Measurements from ENCODE around the gene GMDS.

Gene GMDS

GRCh38 chr6:1910621-1911407, 334.6 kb downstream of the GMDS start:
- ChIA-PET CTCF (no interaction called here), POLR2A (no interaction called here)
- Histone ChIP-seq H3K9me3 (ENCODE audit: control extremely low read depth in 1 of 5, control insufficient read depth in 4 of 5, insufficient read depth in 2 of 5, low read depth in 1 of 5, low read length in 4 of 5) (no peaks in the 10 kb centered on the region), H3K4me3 (ENCODE audit: control insufficient read depth in 1 of 7, extremely low read depth in 1 of 7, insufficient read depth in 4 of 7, low read depth in 2 of 7, low read length in 6 of 7) (no peak overlapping the region), H3K36me3 (ENCODE audit: control insufficient read depth in 4 of 4, insufficient read depth in 4 of 4, low read length in 3 of 4) (peaks cover 0 to 5% (median 3%) of the 10 kb centered on the region in 4 experiments), H3K4me1 (ENCODE audit: control extremely low read depth in 1 of 4, control insufficient read depth in 4 of 4, insufficient read depth in 4 of 4, low read length in 3 of 4) (peaks cover 3 to 20% (median 17%) of the 10 kb centered on the region in 4 experiments), H3K27ac (ENCODE audit: insufficient read depth in 1 of 2, low read depth in 1 of 2, low read length in 2 of 2, poor library complexity in 1 of 2, severe bottlenecking in 2 of 2) (no peak overlapping the region), H3K27me3 (replicated peaks in 2 of 5; ENCODE audit: control insufficient read depth in 4 of 5, insufficient read depth in 5 of 5, low read length in 4 of 5) (no peaks in the 10 kb centered on the region)
- DNase-seq = no peak
- WGBS (ENCODE audit: insufficient coverage) = 97% methylated on average over 3 of the region's 8 CpGs

GRCh38 chr6:1908784-1909183, 336.6 kb downstream of the GMDS start:
- peaks cover 0 to 5% (median 2%) of the 10 kb centered on the region in 4 experiments for H3K36me3 ChIP-seq (ENCODE audit: control insufficient read depth in 4 of 4, insufficient read depth in 4 of 4, low read length in 3 of 4)
- CTCF ChIA-PET = no interaction called here
- no peak overlapping the region for H3K4me3 ChIP-seq (ENCODE audit: control insufficient read depth in 1 of 7, extremely low read depth in 1 of 7, insufficient read depth in 4 of 7, low read depth in 2 of 7, low read length in 6 of 7)
- H3K27me3 ChIP-seq (replicated peaks in 2 of 5; ENCODE audit: control insufficient read depth in 4 of 5, insufficient read depth in 5 of 5, low read length in 4 of 5) = no peaks in the 10 kb centered on the region
- no peak overlapping the region for H3K27ac ChIP-seq (ENCODE audit: insufficient read depth in 1 of 2, low read depth in 1 of 2, low read length in 2 of 2, poor library complexity in 1 of 2, severe bottlenecking in 2 of 2)
- no peaks in the 10 kb centered on the region for H3K9me3 ChIP-seq (ENCODE audit: control extremely low read depth in 1 of 5, control insufficient read depth in 4 of 5, insufficient read depth in 2 of 5, low read depth in 1 of 5, low read length in 4 of 5)
- H3K4me1 ChIP-seq (ENCODE audit: control extremely low read depth in 1 of 4, control insufficient read depth in 4 of 4, insufficient read depth in 4 of 4, low read length in 3 of 4) = peaks cover 3 to 22% (median 18%) of the 10 kb centered on the region in 4 experiments
- 92% methylated on average over 5 of the region's 7 CpGs for WGBS (ENCODE audit: insufficient coverage)
- no peak for DNase-seq
- POLR2A ChIA-PET = no interaction called here

GRCh38 chr6:1906609-1907008, 338.8 kb downstream of the GMDS start:
- peaks cover 0 to 5% (median 2%) of the 10 kb centered on the region in 4 experiments for H3K36me3 ChIP-seq (ENCODE audit: control insufficient read depth in 4 of 4, insufficient read depth in 4 of 4, low read length in 3 of 4)
- peaks cover under 1 to 17% (median 11%) of the 10 kb centered on the region in 4 experiments for H3K4me1 ChIP-seq (ENCODE audit: control extremely low read depth in 1 of 4, control insufficient read depth in 4 of 4, insufficient read depth in 4 of 4, low read length in 3 of 4)
- H3K27ac ChIP-seq (ENCODE audit: insufficient read depth in 1 of 2, low read depth in 1 of 2, low read length in 2 of 2, poor library complexity in 1 of 2, severe bottlenecking in 2 of 2) = no peak overlapping the region
- H3K9me3 ChIP-seq (ENCODE audit: control extremely low read depth in 1 of 5, control insufficient read depth in 4 of 5, insufficient read depth in 2 of 5, low read depth in 1 of 5, low read length in 4 of 5) = no peaks in the 10 kb centered on the region
- ChIA-PET POLR2A (no interaction called here), CTCF (interaction anchor here (1.4 kb wide), 1 partner anchor 13 kb away, joined by 5 read pairs; no protein-coding TSS in a partner anchor)
- H3K27me3 ChIP-seq (replicated peaks in 2 of 5; ENCODE audit: control insufficient read depth in 4 of 5, insufficient read depth in 5 of 5, low read length in 4 of 5) = no peaks in the 10 kb centered on the region
- WGBS (ENCODE audit: insufficient coverage) = 100% methylated on average over 4 of the region's 6 CpGs
- no peak overlapping the region for H3K4me3 ChIP-seq (ENCODE audit: control insufficient read depth in 1 of 7, extremely low read depth in 1 of 7, insufficient read depth in 4 of 7, low read depth in 2 of 7, low read length in 6 of 7)
- DNase-seq = no peak

GRCh38 chr6:1906014-1906413, 339.4 kb downstream of the GMDS start:
- CTCF ChIA-PET = interaction anchor here (0.6 to 1.4 kb wide), 2 partner anchors 12 to 733 kb away, joined by 4 to 5 read pairs; no protein-coding TSS in a partner anchor
- WGBS (ENCODE audit: insufficient coverage) = no CpG with 5 or more reads among the region's 1 CpG
- POLR2A ChIA-PET = no interaction called here
- no peak overlapping the region for H3K4me3 ChIP-seq (ENCODE audit: control insufficient read depth in 1 of 7, extremely low read depth in 1 of 7, insufficient read depth in 4 of 7, low read depth in 2 of 7, low read length in 6 of 7)
- H3K27ac ChIP-seq (ENCODE audit: insufficient read depth in 1 of 2, low read depth in 1 of 2, low read length in 2 of 2, poor library complexity in 1 of 2, severe bottlenecking in 2 of 2) = no peak overlapping the region
- H3K36me3 ChIP-seq (ENCODE audit: control insufficient read depth in 4 of 4, insufficient read depth in 4 of 4, low read length in 3 of 4) = peaks cover 0 to 5% (median 2%) of the 10 kb centered on the region in 4 experiments
- no peak for DNase-seq
- no peaks in the 10 kb centered on the region for H3K9me3 ChIP-seq (ENCODE audit: control extremely low read depth in 1 of 5, control insufficient read depth in 4 of 5, insufficient read depth in 2 of 5, low read depth in 1 of 5, low read length in 4 of 5)
- peaks cover 0 to 12% (median 9%) of the 10 kb centered on the region in 4 experiments for H3K4me1 ChIP-seq (ENCODE audit: control extremely low read depth in 1 of 4, control insufficient read depth in 4 of 4, insufficient read depth in 4 of 4, low read length in 3 of 4)
- H3K27me3 ChIP-seq (replicated peaks in 2 of 5; ENCODE audit: control insufficient read depth in 4 of 5, insufficient read depth in 5 of 5, low read length in 4 of 5) = no peaks in the 10 kb centered on the region

GRCh38 chr6:1904898-1905297, 340.5 kb downstream of the GMDS start:
- POLR2A ChIA-PET = no interaction called here
- Histone ChIP-seq H3K4me1 (ENCODE audit: control extremely low read depth in 1 of 4, control insufficient read depth in 4 of 4, insufficient read depth in 4 of 4, low read length in 3 of 4) (peaks cover 0 to 11% (median 8%) of the 10 kb centered on the region in 4 experiments), H3K4me3 (ENCODE audit: control insufficient read depth in 1 of 7, extremely low read depth in 1 of 7, insufficient read depth in 4 of 7, low read depth in 2 of 7, low read length in 6 of 7) (no peak overlapping the region), H3K27ac (ENCODE audit: insufficient read depth in 1 of 2, low read depth in 1 of 2, low read length in 2 of 2, poor library complexity in 1 of 2, severe bottlenecking in 2 of 2) (no peak overlapping the region), H3K36me3 (ENCODE audit: control insufficient read depth in 4 of 4, insufficient read depth in 4 of 4, low read length in 3 of 4) (peaks cover 0 to 5% (median 2%) of the 10 kb centered on the region in 4 experiments), H3K9me3 (ENCODE audit: control extremely low read depth in 1 of 5, control insufficient read depth in 4 of 5, insufficient read depth in 2 of 5, low read depth in 1 of 5, low read length in 4 of 5) (no peaks in the 10 kb centered on the region), H3K27me3 (replicated peaks in 2 of 5; ENCODE audit: control insufficient read depth in 4 of 5, insufficient read depth in 5 of 5, low read length in 4 of 5) (no peaks in the 10 kb centered on the region)
- DNase-seq = no peak
- 100% methylated on average over 4 of the region's 6 CpGs for WGBS (ENCODE audit: insufficient coverage)
- CTCF ChIA-PET = no interaction called here

- Histone ChIP-seq H3K36me3 (ENCODE audit: control insufficient read depth in 4 of 4, insufficient read depth in 4 of 4, low read length in 3 of 4) (peaks cover 0 to 4% (median 1%) of the 10 kb centered on the region in 4 experiments), H3K9me3 (ENCODE audit: control extremely low read depth in 1 of 5, control insufficient read depth in 4 of 5, insufficient read depth in 2 of 5, low read depth in 1 of 5, low read length in 4 of 5) (no peaks in the 10 kb centered on the region), H3K4me3 (ENCODE audit: control insufficient read depth in 1 of 7, extremely low read depth in 1 of 7, insufficient read depth in 4 of 7, low read depth in 2 of 7, low read length in 6 of 7) (no peak overlapping the region), H3K27me3 (replicated peaks in 2 of 5; ENCODE audit: control insufficient read depth in 4 of 5, insufficient read depth in 5 of 5, low read length in 4 of 5) (no peaks in the 10 kb centered on the region), H3K27ac (ENCODE audit: insufficient read depth in 1 of 2, low read depth in 1 of 2, low read length in 2 of 2, poor library complexity in 1 of 2, severe bottlenecking in 2 of 2) (no peak overlapping the region), H3K4me1 (ENCODE audit: control extremely low read depth in 1 of 4, control insufficient read depth in 4 of 4, insufficient read depth in 4 of 4, low read length in 3 of 4) (peaks cover 0 to 11% (median 8%) of the 10 kb centered on the region in 4 experiments)
- POLR2A ChIA-PET = no interaction called here
- 87% methylated on average over 8 of the region's 9 CpGs for WGBS (ENCODE audit: insufficient coverage)
- no peak for DNase-seq
- CTCF ChIA-PET = no interaction called here
Observed at GRCh38 chr6:1904466-1904799, 341.0 kb downstream of the GMDS start.

GRCh38 chr6:1903780-1904465, 341.5 kb downstream of the GMDS start:
- Histone ChIP-seq H3K9me3 (ENCODE audit: control extremely low read depth in 1 of 5, control insufficient read depth in 4 of 5, insufficient read depth in 2 of 5, low read depth in 1 of 5, low read length in 4 of 5) (no peaks in the 10 kb centered on the region), H3K4me3 (ENCODE audit: control insufficient read depth in 1 of 7, extremely low read depth in 1 of 7, insufficient read depth in 4 of 7, low read depth in 2 of 7, low read length in 6 of 7) (peak overlapping the region in 1 of 7 experiments; percentile 7), H3K36me3 (ENCODE audit: control insufficient read depth in 4 of 4, insufficient read depth in 4 of 4, low read length in 3 of 4) (no peaks in the 10 kb centered on the region), H3K27ac (ENCODE audit: insufficient read depth in 1 of 2, low read depth in 1 of 2, low read length in 2 of 2, poor library complexity in 1 of 2, severe bottlenecking in 2 of 2) (no peak overlapping the region), H3K4me1 (ENCODE audit: control extremely low read depth in 1 of 4, control insufficient read depth in 4 of 4, insufficient read depth in 4 of 4, low read length in 3 of 4) (peaks cover 0 to 11% (median 8%) of the 10 kb centered on the region in 4 experiments), H3K27me3 (replicated peaks in 2 of 5; ENCODE audit: control insufficient read depth in 4 of 5, insufficient read depth in 5 of 5, low read length in 4 of 5) (no peaks in the 10 kb centered on the region)
- ChIA-PET POLR2A (interaction anchor here (0.8 kb wide), 1 partner anchor 224 kb away, joined by 3 read pairs; no protein-coding TSS in a partner anchor), CTCF (interaction anchor here (1.0 to 2.0 kb wide), 2 partner anchors 10 to 11 kb away, joined by 3 to 5 read pairs; no protein-coding TSS in a partner anchor)
- DNase-seq = no peak
- WGBS (ENCODE audit: insufficient coverage) = 46% methylated on average over 4 of the region's 9 CpGs

Measured in common myeloid progenitor, CD34-positive (primary cell).